AG04449 (cell line): Measurements from ENCODE around the gene ELOVL6.

Experiments used
- CTCF ChIA-PET: fragments of 350-600 bp; formaldehyde crosslinking; extraction: SDS; loops from one replicate; lab custom pipeline; 2021; ENCODE audit warnings: antibody characterized with exemption; lab: Yijun Ruan, JAX
- POLR2A ChIA-PET: fragments of 400-600, 350-600 bp; formaldehyde crosslinking; extraction: SDS; loops from one replicate; lab custom pipeline; 2020; ENCODE audit warnings: antibody characterized with exemption, inconsistent platforms; lab: Yijun Ruan, JAX
- DNase-seq: peaks from one replicate; pipeline ENCODE4 v3.0.0-alpha.2; 2010; ENCODE audit warnings: low read depth, low spot score
- H3K4me3 ChIP-seq: 2 replicates; pipeline ENCODE4 v1.5.1; 2011; ENCODE audit warnings: low read depth, mild to moderate bottlenecking, control low read depth, low read length
- CTCF ChIP-seq: IDR thresholded peaks from one replicate; pipeline ENCODE4 v1.5.1; 2011; ENCODE audit warnings: mild to moderate bottlenecking, moderate library complexity, low read length, control low read depth, inconsistent platforms; ENCODE audit not compliant: insufficient read depth; ENCODE audit errors: missing control alignments

Gene ELOVL6

GRCh38 chr4:110096405-110096804, 102.0 kb downstream of the ELOVL6 start:
- POLR2A ChIA-PET: no interaction called here
- DNase-seq: no peak
- TF ChIP-seq CTCF: no peak
- no peak overlapping the region for H3K4me3 ChIP-seq
- CTCF ChIA-PET: interaction anchor here (0.7 to 2.5 kb wide), 2 partner anchors 10 to 46 kb away, joined by 3 to 10 read pairs; no protein-coding TSS in a partner anchor

- ChIA-PET POLR2A (interaction anchor here (0.6 kb wide), 1 partner anchor 21 kb away, joined by 3 read pairs; no protein-coding TSS in a partner anchor), CTCF (interaction anchor here (1.2 kb wide), 1 partner anchor 42 kb away, joined by 3 read pairs; no protein-coding TSS in a partner anchor)
- no peak for TF ChIP-seq CTCF
- DNase-seq: no peak
- no peak overlapping the region for H3K4me3 ChIP-seq
Observed at GRCh38 chr4:110092646-110093045, 105.8 kb downstream of the ELOVL6 start.

- TF ChIP-seq CTCF: no peak
- ChIA-PET CTCF (interaction anchor here (1.2 kb wide), 1 partner anchor 41 kb away, joined by 3 read pairs; no protein-coding TSS in a partner anchor), POLR2A (interaction anchor here (0.8 to 1.2 kb wide), 2 partner anchors 29 to 107 kb away, joined by 3 to 4 read pairs; partner anchors contain the start of gene ELOVL6)
- DNase-seq: peak; percentile 34
- H3K4me3 ChIP-seq: peak overlapping the region; percentile 27
Observed at GRCh38 chr4:110091434-110092140, 106.8 kb downstream of the ELOVL6 start.

GRCh38 chr4:110088670-110089069, 109.7 kb downstream of the ELOVL6 start:
- no peak for DNase-seq
- ChIA-PET CTCF (interaction anchor here (2.4 kb wide), 1 partner anchor 17 kb away, joined by 5 read pairs; no protein-coding TSS in a partner anchor), POLR2A (no interaction called here)
- no peak for TF ChIP-seq CTCF
- H3K4me3 ChIP-seq: no peak overlapping the region

GRCh38 chr4:110087070-110087708, 111.2 kb downstream of the ELOVL6 start:
- no peak overlapping the region for H3K4me3 ChIP-seq
- CTCF ChIA-PET: interaction anchor here (2.4 kb wide), 1 partner anchor 16 kb away, joined by 5 read pairs; no protein-coding TSS in a partner anchor
- POLR2A ChIA-PET: no interaction called here
- peak; percentile 44 for DNase-seq
- TF ChIP-seq CTCF: no peak

- DNase-seq: no peak
- H3K4me3 ChIP-seq: no peak overlapping the region
- CTCF ChIA-PET: no interaction called here
- POLR2A ChIA-PET: no interaction called here
- TF ChIP-seq CTCF: no peak
Observed at GRCh38 chr4:110085131-110085530, 113.3 kb downstream of the ELOVL6 start.
